GM19397 (cell line): Measurements from ENCODE around the gene TOPBP1.
"Not testable (repeated sequence)": the region's sequence is repeated elsewhere in the genome, so short reads cannot be mapped to it uniquely, and the experiment has no call there.

ENCODE experiments used
- ATAC-seq: cut with Tn5 transposase; IDR thresholded peaks from one replicate; pipeline ENCODE4 v1.9.1; 2021; ENCODE audit warnings: mild to moderate bottlenecking, moderate library complexity; ENCODE audit not compliant: unreplicated experiment

The TOPBP1 gene

DNA sequence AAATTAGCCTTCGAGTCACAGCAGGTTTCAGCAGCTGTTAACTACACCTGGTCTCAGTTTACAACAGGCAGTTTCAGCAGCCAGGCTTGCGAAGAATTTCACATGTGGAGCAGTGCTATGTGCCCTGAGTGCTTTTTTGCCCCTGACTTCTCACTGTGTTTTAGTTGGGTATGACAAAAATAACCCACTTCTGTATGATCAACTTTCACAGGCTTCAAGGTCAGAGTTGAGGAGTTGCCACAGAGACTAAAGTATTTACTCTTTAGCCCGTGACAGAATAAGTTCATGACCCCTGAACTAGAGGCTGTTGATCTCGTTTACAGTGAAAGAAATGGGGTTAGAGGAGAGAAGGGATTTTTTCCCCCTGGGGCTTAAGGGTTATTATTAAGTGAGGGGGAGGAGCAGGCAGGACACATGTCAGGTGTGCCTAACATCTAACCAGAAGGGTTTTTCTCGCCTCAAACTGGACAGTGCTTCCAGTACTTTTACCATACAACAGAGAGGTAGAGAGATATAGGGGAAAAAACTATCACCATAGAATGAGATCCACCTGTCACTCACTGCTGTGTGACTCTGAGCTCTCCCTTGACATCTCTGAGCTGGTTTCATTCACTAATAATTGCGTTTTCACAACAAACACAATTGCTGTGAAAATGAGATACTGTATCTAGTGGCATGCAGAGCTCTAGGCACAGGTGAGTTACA, 14.0 kb upstream of the TOPBP1 start:
- no peak for ATAC-seq

DNA sequence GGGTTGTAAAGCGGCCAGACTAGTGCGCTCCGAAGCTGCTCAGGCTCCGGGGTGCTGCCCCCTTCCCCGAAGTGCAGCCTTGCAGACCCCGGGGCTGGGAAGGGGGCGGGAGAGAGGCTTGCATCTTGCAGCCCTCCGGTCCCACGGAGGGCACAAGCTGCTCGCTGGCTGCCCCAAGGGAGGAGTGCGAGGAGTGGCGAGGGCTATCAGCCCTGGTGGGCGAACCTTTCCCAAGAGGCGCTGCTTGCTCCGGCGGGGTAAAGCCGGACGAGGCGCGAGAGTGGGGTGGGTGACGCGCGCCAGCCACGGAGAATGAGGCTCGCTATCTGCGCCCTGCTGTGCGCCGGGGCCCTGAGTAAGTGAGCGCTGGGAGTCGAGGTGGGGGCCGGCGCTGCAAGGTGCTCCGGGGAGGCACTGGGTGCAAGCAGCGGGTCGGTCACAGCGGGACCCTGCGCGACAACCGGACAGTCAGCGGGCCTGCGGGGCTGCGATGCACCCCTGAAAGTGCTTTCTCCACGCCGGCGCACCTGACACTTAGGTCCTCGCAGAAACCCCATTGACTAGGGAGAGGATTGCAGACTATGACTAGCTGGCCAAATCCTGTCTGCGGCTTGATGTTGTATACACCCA, 12.7 kb upstream of the TOPBP1 start:
- no peak for ATAC-seq

DNA sequence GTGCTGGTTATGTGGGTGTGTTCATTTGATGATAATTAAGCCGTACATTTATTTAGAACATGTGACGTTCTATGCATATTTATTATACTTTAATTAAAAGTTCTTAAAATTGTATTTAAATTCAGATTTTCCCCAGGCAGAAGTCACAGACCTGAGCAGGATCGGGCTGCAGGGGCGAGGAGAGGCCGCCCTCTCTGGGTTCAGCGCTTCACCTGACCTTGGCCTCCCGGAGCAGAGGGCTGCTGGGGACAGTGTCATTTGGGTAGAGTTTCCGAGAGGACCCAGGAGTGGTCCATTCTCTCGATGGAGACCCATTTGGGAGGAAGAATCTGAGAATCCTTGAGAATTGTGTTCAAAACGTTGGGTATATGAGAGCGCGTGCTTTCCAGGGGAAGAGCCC, 12.0 kb upstream of the TOPBP1 start:
- no peak for ATAC-seq

DNA sequence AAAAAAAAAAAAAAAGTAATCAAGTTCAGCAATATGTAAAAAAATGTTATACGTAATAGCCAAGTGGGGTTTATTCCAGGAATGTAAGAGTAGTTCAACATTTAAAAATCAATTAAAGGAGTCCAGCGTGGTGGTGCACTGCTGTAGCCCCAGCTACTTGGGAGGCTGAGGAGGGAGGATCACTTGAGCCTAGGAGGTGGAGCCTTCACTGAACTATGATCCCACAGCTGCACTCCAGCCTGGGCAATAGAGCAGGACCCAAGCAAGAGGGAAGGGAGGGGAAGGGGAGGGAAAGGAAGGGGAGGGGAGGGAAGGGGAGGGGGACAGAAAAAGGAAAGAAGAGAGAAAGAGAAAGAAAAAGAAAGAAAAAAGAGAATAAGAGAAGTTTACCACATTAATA, 10.7 kb upstream of the TOPBP1 start:
- ATAC-seq = no peak

DNA sequence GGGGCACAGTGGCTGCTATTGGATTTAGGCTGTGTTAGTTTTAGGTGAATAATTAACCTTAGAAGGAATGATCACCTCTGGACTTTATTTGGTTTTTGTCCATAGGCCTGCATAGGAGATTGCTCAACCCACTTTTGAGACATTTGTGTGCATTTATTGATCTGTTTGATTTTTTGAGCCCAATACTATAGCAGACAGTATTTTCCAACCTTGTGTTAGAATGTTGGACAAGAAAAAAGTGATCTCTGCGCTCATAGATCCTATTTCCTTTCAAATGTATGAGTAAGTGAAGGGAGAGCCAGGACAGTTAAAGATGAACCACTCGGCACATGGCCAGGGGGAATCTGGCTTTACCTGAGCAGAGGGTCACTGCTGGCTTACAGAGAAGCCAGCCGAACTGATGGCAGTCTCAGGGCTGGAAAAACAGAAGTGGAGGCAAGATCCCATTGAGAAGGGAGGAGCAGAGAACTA, 8.8 kb upstream of the TOPBP1 start:
- no peak for ATAC-seq

DNA sequence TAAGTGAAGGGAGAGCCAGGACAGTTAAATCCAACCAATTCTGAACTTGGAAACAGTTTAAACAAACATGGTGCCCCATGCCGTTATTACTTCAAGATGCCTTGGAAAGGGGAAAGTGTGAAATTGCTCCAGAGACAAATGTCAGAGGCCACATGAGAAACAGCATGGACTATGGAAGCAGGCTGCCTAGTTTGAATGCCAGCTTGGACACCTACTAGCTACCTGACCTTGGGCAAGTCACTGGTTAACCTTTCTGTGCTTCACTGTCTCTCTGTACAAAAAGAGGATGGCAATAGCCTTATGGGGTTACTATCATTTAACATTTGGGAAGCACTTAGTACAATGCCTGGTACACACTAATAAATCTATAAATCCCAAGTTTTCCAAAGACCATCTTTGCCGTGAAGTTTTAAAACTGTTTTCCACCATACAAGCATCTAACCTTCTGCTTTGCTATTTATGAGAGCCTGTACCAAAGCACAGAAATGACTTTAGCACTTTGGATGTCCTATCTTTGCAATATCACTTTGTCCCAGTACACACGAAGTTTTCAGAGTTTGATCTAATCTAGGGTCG, 8.3 kb upstream of the TOPBP1 start:
- no peak for ATAC-seq

DNA sequence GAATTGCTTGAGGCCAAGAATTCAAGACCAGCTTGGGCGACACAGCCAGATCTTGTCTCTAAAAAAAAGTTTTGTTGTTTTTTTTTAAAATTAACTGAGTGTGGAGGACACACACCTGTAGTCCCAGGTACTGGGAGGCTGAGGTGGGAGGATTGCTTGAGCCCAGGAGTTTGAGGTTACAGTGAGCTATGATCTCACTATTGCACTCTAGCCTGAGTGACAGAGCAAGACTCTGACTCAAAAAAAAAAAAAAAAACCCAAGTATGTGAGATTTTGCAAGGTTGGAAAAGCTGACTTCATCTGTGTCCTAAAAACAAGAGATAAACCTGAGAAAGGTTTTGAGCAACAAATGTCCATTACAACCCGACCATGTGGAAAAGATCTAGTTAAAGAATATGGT, 5.4 kb upstream of the TOPBP1 start:
- ATAC-seq = no peak

DNA sequence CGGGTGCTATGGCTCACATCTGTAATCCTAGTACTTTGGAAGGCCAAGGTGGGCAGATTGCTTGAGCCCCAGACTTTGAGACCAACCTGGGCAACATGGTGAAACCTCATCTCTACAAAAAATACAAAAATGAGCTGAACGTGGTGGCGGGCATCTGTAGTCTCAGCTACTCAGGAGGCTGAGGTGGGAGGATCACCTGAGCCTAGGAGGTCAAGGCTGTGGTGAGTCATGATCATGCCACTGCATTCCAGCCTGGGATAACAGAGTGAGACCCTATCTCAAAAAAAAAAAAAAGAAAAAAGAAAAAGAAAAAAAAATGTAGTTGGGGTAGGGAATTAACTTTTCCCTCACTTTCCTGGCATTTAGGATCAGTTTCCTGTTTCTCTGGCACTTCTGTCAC, 3.4 kb upstream of the TOPBP1 start:
- ATAC-seq = not testable (repeated sequence)

DNA sequence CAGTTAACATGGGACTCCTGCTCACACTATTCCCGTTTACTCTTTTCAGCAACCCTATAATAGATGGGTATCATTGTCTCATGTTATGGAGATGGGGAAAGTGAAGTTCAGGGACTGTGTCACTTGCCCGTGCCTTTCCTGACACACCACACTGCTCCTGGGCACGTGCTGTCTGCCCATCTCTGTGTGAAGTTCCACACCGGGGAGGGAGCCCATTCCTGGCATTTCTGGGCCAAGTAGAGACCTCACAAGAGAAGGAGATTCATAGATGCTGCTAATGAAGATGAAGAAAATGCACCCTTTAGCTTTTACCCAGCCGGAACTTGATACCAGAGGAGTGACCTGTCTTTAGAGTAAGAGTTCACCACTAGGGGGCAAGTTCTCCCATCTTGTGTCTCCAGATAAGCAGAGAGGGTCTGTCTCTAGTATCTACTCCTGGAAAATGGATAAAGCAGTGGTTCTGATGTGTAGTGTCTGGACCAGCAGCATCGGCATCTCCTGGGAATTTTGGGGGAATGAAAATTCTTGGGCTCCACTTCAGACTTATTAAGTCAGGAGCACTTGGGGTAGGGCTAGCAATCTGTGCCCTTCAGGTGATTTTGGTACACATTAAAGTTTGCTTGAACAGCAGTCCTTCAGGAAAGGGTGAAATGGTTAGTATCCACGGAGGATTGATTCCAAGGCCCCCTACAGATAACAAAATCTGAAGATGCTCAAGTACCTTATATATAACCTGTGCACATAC, 2.0 kb upstream of the TOPBP1 start:
- peak; percentile 45 for ATAC-seq

DNA sequence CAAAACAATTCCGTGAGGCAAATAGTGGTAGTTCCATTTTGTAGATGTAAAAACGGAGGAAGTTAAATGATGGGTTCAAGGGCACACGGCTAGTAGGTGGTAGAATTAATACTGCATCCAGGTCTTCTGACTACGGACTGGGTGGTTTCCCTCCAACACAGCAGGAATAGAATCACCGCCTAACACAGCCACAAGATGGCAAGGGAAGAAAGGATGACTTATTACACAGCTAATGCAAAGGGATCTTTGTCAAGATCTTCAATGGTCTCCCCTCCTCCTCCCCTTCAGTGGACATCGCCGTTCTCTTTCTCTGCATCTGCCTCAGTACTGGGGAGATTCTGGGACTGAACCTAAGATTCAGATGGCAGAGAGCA, 524 bp upstream of the TOPBP1 start:
- peak; percentile 29 for ATAC-seq

DNA sequence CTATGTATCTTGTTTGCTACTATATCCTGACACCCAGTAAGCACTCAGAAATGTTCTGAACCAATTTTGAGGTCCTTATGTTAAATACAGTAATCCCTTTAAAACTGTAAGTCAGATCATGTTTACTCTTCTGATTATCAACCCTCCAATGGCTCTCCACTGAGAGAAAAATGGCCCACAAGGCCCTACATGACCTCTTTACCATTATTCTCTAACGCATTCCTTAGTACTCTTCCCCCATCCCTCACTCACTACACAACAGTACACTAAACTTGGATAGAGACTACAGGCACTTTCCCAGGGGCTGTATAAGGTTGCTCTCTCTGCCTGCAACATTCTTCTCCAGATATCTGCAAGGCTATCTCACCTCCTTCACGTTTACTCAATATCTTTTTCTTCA, 1.9 kb downstream of the TOPBP1 start:
- no peak for ATAC-seq

DNA sequence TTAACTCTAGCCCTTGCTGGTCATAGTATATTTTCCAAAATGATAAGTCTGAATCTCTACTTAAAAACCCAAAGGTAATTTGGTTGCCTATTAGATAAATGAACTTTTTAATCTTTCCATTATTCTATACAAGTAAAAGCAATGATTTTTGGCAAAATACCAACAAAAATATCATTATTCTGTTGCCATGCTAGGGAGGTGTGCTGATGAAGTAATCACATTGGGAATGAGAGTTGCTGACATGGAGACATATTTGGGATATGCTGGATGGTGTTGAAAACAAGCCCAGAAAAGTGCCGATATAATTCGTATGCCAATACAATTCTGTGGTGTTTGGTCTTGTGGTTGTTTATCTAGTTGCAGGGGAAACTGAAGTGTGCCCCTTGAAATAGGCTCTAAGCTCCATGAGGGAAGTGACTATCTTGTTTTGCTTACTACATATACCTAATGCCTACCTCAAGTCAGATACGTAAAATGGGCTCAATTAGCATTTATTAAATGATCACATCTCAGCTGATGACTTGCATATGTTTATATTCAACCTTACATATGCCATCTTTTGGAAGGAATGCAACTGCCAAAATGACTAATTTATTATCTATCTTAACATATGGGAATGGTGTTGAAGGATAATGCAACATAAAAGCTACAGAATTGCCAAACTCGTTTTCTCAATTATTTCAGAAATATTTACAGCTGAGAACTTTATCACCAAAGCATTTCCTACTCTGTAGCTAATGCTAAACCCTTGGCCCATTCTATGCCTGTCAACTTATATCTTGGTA, 5.8 kb downstream of the TOPBP1 start:
- ATAC-seq = no peak

DNA sequence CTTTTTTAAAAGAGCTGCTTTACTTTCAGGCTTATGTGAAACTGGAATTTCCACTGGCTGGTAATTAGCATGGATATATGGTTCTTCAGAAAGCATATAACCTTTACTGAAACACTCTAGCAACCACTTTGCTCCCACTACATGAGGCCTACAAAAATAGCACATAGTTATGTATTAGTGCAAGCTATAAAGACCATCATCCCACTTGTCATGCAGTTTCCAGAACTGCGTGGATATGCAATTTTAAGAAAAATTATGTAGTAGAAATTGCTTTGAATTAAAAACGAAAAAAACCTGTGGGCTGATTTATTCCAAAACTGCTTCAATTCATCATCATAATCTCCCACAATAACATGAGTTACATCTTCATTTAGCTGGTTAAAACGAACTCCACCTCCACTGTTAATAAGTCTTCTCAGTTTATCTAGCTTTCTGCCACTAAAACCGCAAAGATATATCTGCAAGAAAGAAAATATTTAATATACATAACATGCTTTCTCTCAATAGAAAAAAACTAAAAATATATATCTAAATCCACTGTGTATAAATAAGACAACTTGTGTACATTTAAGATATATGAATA, 12.2 kb downstream of the TOPBP1 start:
- no peak for ATAC-seq

DNA sequence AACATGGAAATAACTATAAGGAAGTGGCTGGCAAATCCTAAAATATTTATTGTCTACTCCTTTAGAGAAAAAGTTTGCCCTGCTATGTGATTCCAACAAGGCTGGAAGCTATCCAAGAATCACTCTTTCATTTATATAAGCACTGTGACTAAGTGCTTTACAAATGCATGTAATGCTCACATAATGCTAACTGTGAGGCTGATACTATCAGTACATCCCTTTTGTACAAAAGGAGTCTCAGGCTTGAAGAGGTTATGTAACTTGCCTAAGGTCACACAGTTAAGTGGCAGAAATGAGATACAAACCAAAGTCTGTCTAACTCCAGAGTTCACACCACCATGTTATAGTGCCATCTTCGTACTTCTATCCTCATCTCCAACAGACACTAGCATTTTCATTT, 17.0 kb downstream of the TOPBP1 start:
- no peak for ATAC-seq

DNA sequence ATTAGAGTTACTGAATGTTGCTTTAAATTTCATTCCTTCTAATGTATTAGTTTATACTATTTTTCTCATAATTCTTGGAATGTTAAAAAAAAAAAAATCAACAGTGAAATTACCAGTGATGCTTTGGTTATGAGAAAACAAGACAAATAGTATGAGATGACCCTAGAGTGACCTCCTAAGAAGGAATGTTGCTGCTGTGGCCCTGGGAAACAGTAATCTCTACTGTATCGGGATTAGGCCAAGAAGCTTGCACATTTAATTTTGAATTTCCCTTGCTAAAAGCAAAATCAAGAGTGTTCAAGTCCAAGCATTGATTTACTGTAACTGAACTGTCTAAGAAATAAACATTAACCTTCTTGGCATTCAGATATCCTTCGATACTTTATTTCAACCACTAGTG, 18.1 kb downstream of the TOPBP1 start:
- no peak for ATAC-seq

DNA sequence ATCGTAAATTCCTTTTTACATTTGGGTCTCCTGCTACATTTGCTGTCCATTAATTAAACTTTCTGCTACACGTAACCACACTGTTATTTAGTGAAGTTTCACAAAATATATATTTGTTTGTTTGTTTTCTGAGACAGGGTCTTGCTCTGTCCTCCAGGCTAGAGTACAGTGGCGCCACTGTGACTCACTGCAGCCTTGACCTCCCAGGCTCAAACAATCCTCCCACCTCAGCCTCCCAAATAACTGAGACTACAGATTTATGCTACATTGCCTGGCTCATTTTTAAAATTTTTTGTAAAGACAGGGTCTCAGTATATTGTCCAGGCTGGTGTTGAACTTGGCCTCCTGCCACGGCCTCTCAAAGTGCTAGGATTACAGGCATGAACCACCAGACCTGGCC, 20.5 kb downstream of the TOPBP1 start:
- ATAC-seq = no peak

DNA sequence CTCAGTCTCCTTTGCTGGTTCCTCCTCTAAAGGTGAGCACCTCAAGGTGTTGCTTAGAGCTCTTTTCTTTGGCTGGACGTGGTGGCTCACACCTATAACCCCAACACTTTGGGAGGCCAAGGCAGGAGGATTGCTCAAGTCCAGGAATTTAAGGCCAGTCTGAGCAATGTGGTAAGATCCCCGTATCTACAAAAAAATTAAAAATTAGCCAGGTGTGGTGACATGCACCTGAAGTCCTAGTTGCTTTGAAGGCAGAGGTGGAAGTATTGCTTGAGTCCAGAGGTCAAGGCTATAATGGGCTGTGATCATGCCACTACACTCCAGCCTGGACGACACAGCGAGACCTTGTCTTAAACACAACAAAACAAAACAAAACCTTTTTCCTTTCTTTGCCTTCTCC, 28.3 kb downstream of the TOPBP1 start:
- no peak for ATAC-seq

DNA sequence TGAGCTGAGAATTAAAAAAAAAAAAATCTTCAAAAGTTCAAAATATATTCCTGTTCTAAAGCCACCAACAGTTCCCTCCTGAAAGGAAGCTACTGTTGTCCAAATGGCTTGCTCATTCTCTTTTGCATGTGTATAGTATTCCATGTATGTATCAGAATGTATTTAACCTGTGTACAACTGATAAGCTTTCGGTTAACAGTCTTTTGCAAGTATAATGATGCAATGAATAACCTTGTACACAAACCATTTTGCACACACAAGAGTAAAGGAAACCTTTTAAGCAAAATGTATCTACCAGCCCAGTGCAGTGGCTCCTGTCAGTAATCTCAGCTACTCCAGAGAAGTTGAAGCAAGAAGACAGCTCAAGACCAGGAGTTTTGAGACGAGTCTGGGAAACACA, 32.6 kb downstream of the TOPBP1 start:
- no peak for ATAC-seq

DNA sequence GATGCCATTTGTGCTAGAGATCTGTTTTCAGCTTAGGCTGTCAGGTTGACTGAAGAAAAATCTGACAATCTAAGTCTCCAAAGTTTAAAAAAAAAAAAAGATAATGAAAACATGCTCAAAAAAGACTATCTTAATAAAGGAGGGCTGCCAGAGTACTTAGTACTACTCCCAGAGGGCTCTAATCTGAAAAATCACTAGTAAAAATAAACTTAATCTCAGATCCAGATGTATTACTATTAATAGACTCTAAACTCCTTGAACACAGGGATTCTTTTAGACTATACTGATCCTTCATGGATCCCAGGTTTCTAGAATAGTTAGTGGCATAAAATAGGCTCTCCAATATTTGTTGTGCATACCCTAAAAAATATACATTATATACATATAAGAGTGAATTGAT, 34.0 kb downstream of the TOPBP1 start:
- no peak for ATAC-seq

DNA sequence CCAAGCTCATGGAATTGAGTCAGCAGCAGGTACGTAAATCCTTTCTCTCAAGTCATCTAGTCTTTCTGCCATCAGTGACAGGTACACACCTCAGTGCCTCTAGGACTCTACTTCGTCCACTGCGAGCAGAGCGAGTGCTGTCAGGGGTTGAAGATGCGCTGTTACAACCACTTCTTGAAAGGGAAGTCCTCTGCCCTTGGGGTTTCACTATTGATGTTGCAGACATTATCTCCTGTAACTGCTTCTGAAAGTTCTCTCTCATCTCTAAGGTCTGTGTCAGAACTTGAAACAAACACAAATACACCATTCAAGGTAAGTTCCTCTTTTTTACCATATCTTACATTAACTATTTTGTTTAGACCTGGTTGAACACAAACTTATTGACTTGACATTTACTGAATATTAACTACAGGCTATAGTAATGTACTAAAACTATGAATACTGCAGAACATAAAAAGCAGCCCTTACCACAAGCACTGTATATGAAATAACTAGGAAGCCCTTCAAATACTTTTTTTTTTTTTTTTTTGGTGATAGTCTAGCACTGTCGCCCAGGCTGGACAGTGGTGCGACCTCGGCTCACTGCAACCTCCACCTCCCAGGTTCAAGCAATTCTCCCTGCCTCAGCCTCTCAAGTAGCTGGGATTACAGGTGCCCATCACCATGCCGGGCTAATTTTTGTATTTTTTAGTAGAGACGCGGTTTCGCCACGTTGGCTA, 41.5 kb downstream of the TOPBP1 start:
- ATAC-seq = peak; percentile 99
